ENCODE results near the gene SIK3.

DNA sequence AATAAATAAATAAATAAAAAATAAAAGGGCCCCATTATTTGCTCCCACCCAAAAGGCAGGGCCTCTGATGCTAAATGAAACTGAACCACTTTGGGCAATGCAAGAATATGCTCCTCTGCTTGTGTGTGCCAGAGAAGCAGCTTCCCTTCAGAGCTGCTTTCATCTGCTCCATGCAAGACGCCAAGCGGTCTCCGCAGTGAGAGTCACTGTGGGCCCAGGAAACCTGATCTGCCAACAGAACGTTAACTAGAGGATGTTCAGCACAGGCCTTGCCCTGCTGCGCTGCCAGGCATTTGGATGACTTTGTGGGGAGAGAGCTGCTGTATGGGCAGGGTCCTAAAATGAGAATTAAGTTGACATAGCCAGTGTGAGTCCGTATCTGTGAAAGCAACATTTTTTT, 217.1 kb downstream of the SIK3 start:
- TF ChIP-seq EZH2 (IDR thresholded peaks at IDR 0.05; ENCODE audit: borderline replicate concordance, low read depth, low read length, severe bottlenecking) = no peak
- TF ChIP-seq, protein P1, sequence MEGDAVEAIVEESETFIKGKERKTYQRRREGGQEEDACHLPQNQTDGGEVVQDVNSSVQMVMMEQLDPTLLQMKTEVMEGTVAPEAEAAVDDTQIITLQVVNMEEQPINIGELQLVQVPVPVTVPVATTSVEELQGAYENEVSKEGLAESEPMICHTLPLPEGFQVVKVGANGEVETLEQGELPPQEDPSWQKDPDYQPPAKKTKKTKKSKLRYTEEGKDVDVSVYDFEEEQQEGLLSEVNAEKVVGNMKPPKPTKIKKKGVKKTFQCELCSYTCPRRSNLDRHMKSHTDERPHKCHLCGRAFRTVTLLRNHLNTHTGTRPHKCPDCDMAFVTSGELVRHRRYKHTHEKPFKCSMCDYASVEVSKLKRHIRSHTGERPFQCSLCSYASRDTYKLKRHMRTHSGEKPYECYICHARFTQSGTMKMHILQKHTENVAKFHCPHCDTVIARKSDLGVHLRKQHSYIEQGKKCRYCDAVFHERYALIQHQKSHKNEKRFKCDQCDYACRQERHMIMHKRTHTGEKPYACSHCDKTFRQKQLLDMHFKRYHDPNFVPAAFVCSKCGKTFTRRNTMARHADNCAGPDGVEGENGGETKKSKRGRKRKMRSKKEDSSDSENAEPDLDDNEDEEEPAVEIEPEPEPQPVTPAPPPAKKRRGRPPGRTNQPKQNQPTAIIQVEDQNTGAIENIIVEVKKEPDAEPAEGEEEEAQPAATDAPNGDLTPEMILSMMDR (IDR thresholded peaks at IDR 0.05; ENCODE audit: borderline replicate concordance, extremely low read depth, low read length, poor library complexity, severe bottlenecking) = no peak
